Measurements from ENCODE around the gene FAF2.

DNA sequence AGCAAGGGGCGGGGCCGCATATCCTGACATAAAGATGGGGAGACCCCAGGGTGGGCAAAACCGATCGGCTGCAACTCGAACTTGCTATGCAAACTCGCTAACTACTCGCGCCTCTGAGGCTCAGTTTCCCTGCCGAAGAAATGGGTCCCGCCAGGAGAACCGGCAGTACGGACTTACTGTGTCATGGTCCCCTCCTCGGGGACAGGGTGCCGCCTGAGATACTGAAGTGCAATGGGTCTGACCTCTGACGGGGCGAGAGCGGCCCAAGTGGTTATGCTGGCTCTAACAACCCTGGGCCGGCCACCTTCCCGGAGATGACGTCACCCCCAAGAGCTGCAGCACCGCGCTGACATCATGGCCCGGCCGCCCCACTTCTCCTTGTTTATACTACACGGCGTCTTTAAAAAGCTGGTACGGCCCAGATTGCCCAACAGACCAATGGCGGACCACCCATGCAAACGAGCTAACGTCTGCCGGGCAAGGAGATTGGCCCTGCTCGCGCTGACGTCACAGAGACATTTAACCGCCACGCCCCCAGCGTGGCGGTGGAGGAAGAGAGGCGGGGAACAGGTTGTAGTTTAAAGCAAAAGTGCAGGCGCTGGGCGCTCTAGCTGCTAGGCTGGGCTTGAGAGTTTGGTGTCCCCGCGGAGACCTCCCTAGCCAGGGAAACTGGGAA is 89.5 kb downstream of the FAF2 start:
- no peak for TF ChIP-seq NRF1 (conservative IDR thresholded peaks at IDR 0.05; ENCODE audit: low read depth, low read length)
- TF ChIP-seq EZH2 (IDR thresholded peaks at IDR 0.05; ENCODE audit: borderline replicate concordance, control insufficient read depth, low read depth, low read length), result no peak
- TF ChIP-seq CBFB (IDR thresholded peaks at IDR 0.05; ENCODE audit: low read depth), result no peak
- peak; percentile 29; the same call in 1 of the 2 replicates for TF ChIP-seq JUNB (IDR thresholded peaks at IDR 0.05)
- peak; percentile 91 for TF ChIP-seq SP1 (IDR thresholded peaks at IDR 0.05; ENCODE audit: low read depth, low read length)
- TF ChIP-seq, protein P1, sequence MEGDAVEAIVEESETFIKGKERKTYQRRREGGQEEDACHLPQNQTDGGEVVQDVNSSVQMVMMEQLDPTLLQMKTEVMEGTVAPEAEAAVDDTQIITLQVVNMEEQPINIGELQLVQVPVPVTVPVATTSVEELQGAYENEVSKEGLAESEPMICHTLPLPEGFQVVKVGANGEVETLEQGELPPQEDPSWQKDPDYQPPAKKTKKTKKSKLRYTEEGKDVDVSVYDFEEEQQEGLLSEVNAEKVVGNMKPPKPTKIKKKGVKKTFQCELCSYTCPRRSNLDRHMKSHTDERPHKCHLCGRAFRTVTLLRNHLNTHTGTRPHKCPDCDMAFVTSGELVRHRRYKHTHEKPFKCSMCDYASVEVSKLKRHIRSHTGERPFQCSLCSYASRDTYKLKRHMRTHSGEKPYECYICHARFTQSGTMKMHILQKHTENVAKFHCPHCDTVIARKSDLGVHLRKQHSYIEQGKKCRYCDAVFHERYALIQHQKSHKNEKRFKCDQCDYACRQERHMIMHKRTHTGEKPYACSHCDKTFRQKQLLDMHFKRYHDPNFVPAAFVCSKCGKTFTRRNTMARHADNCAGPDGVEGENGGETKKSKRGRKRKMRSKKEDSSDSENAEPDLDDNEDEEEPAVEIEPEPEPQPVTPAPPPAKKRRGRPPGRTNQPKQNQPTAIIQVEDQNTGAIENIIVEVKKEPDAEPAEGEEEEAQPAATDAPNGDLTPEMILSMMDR (IDR thresholded peaks at IDR 0.05 in 2 of 3, conservative IDR thresholded peaks at IDR 0.05 in 1 of 3; ENCODE audit: control insufficient read depth in 2 of 3, extremely low read depth in 1 of 3, insufficient read depth in 1 of 3, low read depth in 3 of 3, low read length in 3 of 3), result no peak
- no peak for TF ChIP-seq EP300 (IDR thresholded peaks at IDR 0.05; ENCODE audit: borderline replicate concordance in 1 of 2, control insufficient read depth in 1 of 2, low read depth in 2 of 2, low read length in 2 of 2)
- no peak for TF ChIP-seq SMAD1 (IDR thresholded peaks at IDR 0.05; ENCODE audit: low read depth, partially characterized antibody)
- no peak for TF ChIP-seq STAT3 (IDR thresholded peaks at IDR 0.05; ENCODE audit: low read depth, low read length)
- TF ChIP-seq, protein P2, sequence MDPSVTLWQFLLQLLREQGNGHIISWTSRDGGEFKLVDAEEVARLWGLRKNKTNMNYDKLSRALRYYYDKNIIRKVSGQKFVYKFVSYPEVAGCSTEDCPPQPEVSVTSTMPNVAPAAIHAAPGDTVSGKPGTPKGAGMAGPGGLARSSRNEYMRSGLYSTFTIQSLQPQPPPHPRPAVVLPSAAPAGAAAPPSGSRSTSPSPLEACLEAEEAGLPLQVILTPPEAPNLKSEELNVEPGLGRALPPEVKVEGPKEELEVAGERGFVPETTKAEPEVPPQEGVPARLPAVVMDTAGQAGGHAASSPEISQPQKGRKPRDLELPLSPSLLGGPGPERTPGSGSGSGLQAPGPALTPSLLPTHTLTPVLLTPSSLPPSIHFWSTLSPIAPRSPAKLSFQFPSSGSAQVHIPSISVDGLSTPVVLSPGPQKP (IDR thresholded peaks at IDR 0.05; ENCODE audit: low read depth, low read length), result no peak
- peak; percentile 26 to 64 for TF ChIP-seq BHLHE40 (IDR thresholded peaks at IDR 0.05; ENCODE audit: borderline replicate concordance in 1 of 2, low read depth in 2 of 2, low read length in 1 of 2)
- no peak for TF ChIP-seq POLR2AphosphoS5 (IDR thresholded peaks at IDR 0.05; ENCODE audit: low read length)
- no peak for TF ChIP-seq TBL1XR1 (IDR thresholded peaks at IDR 0.05; ENCODE audit: low read depth, low read length)

Data from GM12878 (cell line).